Activated CD4-positive, alpha-beta T cell treated with anti-CD3 and anti-CD28 coated beads, Interleukin-2, Interleukin-6, amounts not matched to agents 100 ng/mL and 50 ng/mL, durations not matched to agents 16 hours and 8 hours (primary cell): ENCODE results near the gene RAD23A.
"Not testable (repeated sequence)": the region's sequence is repeated elsewhere in the genome, so short reads cannot be mapped to it uniquely, and the experiment has no call there.

ENCODE experiments used
- DNase-seq: peaks from one replicate; pipeline ENCODE4 v3.0.0-alpha.2; 2020

The RAD23A gene

GRCh38 chr19:12937927-12938778 is 7.5 kb upstream of the RAD23A start, which contains the start of gene CALR:
Gene CALR (plus strand): TSS chr19:12938609. CDS start chr19:12938680, 71 bp downstream.
- peak; percentile 100 for DNase-seq

- no peak for DNase-seq
Observed at GRCh38 chr19:12938779-12939601, 6.7 kb upstream of the RAD23A start.

- DNase-seq = no peak
Observed at GRCh38 chr19:12939975-12940423, 5.7 kb upstream of the RAD23A start.

DNA sequence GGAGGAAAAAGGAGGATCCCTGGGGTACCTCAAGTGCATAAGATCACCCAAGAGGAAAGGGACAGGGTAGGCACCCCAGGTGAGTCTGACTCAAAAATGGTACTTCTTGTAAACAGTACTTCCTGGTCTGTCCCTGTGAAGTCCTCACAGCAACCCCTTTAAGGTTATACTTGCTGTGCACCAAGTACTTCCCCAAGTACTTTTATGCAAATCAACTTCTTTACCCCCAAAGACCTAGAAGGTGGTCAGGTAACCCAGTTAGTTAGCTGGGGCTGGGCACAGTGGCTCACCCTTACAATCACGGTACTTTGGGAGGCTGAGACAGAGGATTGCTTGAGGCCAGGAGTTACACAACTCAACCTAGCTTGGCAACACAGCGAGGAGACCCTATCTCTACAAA is 4.8 kb upstream of the RAD23A start:
- no peak for DNase-seq

- DNase-seq = no peak
Observed at GRCh38 chr19:12943437-12944044, 2.1 kb upstream of the RAD23A start.

- no peak for DNase-seq
Observed at GRCh38 chr19:12944104-12944674, 1.5 kb upstream of the RAD23A start.

DNA sequence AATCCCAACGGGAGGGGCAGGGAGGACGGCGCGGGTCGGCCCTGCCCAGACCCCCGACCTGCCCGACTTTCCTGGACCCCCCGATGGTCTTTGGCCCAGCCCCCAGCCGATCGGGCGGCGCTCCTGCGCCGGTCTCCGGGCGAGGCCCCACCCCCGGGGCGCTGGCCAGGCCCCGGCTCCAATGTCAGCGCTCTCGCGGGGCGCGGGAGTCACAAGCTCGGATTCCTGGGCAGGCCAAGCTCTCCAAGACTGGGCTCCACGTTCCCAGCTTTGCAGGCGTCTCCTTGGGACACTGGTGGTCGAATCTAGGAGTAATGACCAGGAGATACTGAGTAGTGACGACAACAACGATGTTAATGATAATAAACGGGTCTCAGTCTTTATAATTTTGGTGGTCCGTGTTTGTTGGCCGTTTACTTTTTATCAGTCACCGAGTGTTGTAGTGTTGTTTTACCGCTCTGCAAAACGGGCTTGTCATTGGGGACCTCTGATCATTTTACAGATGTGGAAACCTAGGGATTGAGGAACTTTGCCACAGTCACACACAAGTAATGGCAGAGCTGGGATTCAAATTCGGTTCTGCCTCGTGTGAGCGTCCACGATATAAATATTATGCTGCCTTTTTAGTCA is 545 bp downstream of the RAD23A start:
- DNase-seq = peak; percentile 75

GRCh38 chr19:12946731-12947496 is 1.3 kb downstream of the RAD23A start:
- DNase-seq = no peak

DNA sequence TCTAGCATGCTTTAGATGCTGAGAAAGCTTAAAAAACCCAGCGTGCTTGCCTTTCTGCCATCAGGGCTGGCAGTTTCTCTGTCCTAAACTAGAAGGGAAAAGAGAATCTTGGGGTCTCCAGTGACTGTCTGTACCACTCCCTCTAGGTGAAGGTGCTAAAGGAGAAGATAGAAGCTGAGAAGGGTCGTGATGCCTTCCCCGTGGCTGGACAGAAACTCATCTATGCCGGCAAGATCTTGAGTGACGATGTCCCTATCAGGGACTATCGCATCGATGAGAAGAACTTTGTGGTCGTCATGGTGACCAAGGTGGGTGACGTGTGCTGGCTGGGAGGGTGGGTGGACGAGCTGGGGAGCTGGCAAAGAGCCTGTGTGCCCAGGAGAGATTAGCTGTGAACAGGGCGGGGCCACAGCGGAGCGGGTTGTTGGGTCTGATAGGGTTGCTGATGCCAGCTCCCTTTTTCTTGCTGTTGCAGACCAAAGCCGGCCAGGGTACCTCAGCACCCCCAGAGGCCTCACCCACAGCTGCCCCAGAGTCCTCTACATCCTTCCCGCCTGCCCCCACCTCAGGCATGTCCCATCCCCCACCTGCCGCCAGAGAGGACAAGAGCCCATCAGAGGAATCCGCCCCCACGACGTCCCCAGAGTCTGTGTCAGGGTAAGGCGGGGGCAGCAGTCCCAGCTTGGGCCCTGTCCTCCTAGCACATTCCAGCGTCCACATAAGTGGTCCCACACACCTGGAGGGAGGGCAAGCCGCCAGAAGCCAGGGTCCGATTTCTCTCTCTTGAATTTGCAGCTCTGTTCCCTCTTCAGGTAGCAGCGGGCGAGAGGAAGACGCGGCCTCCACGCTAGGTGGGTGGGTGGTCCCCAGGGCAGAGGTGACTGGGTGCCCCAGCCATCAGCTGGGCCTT is 2.3 kb downstream of the RAD23A start:
- DNase-seq = no peak

DNA sequence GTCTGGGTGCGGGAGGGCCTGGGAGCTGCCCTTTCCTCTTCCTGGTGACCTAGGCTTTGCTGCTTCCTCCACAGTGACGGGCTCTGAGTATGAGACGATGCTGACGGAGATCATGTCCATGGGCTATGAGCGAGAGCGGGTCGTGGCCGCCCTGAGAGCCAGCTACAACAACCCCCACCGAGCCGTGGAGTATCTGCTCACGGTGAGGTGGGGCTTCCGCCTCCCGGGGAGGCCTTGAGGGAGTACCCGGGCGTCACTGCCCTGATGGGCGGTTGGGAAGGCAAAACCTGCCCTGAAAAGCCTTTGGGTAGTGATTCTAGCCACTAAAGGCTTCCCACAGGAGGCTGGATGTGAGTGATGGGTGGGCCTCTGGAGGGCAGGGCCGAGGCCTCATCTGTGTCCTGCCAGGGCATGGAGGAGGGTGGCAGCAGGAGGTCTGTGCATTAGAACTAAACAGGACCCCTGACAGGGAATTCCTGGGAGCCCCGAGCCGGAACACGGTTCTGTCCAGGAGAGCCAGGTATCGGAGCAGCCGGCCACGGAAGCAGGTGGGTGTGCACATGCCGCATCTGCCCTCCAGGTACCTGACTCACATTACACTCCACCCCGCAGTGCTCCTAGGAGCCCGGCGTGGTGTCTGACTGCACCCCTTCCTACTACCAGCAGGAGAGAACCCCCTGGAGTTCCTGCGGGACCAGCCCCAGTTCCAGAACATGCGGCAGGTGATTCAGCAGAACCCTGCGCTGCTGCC is 3.1 kb downstream of the RAD23A start:
- no peak for DNase-seq

GRCh38 chr19:12949363-12950283 is 4.0 kb downstream of the RAD23A start:
- DNase-seq = no peak

DNA sequence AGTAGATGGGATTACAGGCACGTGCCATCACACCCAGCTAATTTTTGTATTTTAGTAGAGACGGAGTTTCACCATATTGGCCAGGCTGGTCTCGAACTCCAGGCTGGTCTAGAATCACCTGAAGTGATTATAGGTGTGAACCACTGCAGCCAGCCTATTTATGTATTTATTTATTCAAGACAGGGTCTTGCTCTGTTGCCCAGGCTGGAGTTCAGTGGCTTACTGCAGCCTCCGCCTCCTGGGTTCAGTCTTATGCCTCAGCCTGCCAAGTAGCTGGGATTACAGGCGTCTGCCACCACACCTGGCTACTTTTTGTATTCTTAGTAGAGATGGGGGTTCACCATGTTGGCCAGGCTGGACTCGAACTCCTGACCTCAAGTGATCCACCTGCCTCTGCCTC is 6.4 kb downstream of the RAD23A start:
- DNase-seq = not testable (repeated sequence)

GRCh38 chr19:12952488-12953137 is 7.0 kb downstream of the RAD23A start:
- no peak for DNase-seq

- no peak for DNase-seq
Observed at GRCh38 chr19:12953138-12953798, 7.6 kb downstream of the RAD23A start.

GRCh38 chr19:12953799-12954611 is 8.3 kb downstream of the RAD23A start:
- DNase-seq = no peak

DNA sequence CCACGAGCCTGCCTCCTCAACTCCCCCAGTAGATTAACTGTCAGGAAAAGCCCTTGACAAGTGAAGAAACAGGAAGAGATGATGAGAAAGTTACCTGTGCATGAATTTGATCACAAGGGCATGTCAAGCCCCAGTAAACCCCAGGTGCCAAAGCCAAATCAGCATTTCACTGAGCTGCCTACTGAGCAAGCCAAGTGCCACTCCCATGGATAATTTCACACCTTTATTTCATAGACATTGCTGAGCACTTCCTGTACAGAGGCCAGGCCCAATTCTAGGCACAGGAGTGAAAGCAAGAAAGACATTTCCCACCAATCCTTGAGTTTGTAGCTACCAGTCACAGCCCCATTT is 8.9 kb downstream of the RAD23A start:
- no peak for DNase-seq

- not testable (repeated sequence) for DNase-seq
Observed at GRCh38 chr19:12955575-12955974, 9.9 kb downstream of the RAD23A start.
